ENCODE measurements around the gene ALAD. TPM values are rescaled to one million over a fixed set of nuclear protein-coding genes. Genes with fewer than 3 reads are reported as not detected.

Gene ALAD
- total and polyA plus RNA-seq, 2 of the 13 experiments (the other 11 are each of a cell fraction or from before 2014, with no cell fraction given): 21.8 to 30.1 TPM

GRCh38 chr9:113386571-113387393 is 14.3 kb downstream of the ALAD start:
- H3K27ac ChIP-seq (ENCODE audit: extremely low read length, insufficient read depth, low read length): peak overlapping the region; percentile 97
- ChIA-PET POLR2A (interaction anchor here (1.1 to 3.1 kb wide), 15 partner anchors 7 to 112 kb away, joined by 3 to 29 read pairs (median 6); partner anchors contain the start of genes ALAD, C9orf43, CDC26 and HDHD3), CTCF (ENCODE audit: low intra/inter-chr PET ratio, low total read pairs) (interaction anchor here (1.8 kb wide), 1 partner anchor 14 kb away, joined by 4 read pairs; the partner anchor contains the start of gene ALAD)
- in situ Hi-C loops (cut with HindIII; ENCODE audit: extremely low pct_ligation_motif_present, low pct_unique_long_range_greater_than_20kb) (no loop called here), intact Hi-C loops (cut with micrococcal nuclease; ENCODE audit: unreplicated experiment) (no loop called here)
- no peaks in the 10 kb centered on the region for H3K9me3 ChIP-seq (ENCODE audit: low read length)
- peak overlapping the region; percentile 77 for H3K4me2 ChIP-seq (ENCODE audit: low read depth, low read length)
- H4K20me1 ChIP-seq (ENCODE audit: insufficient read depth, low read length): no peaks in the 10 kb centered on the region
- DNase-seq (ENCODE audit: low spot score) (no peak), FAIRE-seq (peak; percentile 55), ATAC-seq (peak; percentile 3; the same call in 1 of the 3 replicates)
- no peaks in the 10 kb centered on the region for H3K79me2 ChIP-seq (ENCODE audit: insufficient read depth, low read length)
- H2AFZ ChIP-seq (ENCODE audit: low read length): no peak overlapping the region
- peak overlapping the region in 2 of 3 experiments; percentile 17 to 31; a peak in 2 of 6 replicates for H3K4me3 ChIP-seq (replicated peaks in 1 of 3; ENCODE audit: insufficient read depth in 1 of 3, low read depth in 2 of 3, low read length in 3 of 3)
- 77% methylated on average over 4 of the region's 4 CpGs for WGBS (ENCODE audit: low lambda C conversion rate)
- no peaks in the 10 kb centered on the region for H3K27me3 ChIP-seq (ENCODE audit: control insufficient read depth in 1 of 2, insufficient read depth in 2 of 2, low read length in 2 of 2)
- H3K9ac ChIP-seq (ENCODE audit: insufficient read depth, low read depth, low read length): peak overlapping the region; percentile 71
- peaks cover 12 to 36% of the 10 kb centered on the region in 2 experiments for H3K36me3 ChIP-seq (replicated peaks in 1 of 2; ENCODE audit: control insufficient read depth in 1 of 2, insufficient read depth in 2 of 2, low read length in 2 of 2)
- H3K4me1 ChIP-seq (ENCODE audit: insufficient read depth, low read length): peaks cover 92% of the 10 kb centered on the region
- TSS peak; percentile 73 for BruUV-seq (replicated peaks)
- TF ChIP-seq ZFP91 (CRISPR knock-in tag; IDR thresholded peaks at IDR 0.05; ENCODE audit: borderline replicate concordance) (0 out of 2 replicates have a peak, but pooled peaks have one; percentile 3), SIN3B (IDR thresholded peaks at IDR 0.05; ENCODE audit: low read length) (no peak), MBD4 (IDR thresholded peaks at IDR 0.05; ENCODE audit: borderline replicate concordance, low read length) (0 out of 2 replicates have a peak, but pooled peaks have one; percentile 0), ZNF263 (CRISPR knock-in tag; IDR thresholded peaks at IDR 0.05) (peak; percentile 47; the same call in 1 of the 2 replicates), SALL2 (CRISPR knock-in tag; IDR thresholded peaks at IDR 0.05) (no peak), ZNF3 (CRISPR knock-in tag; IDR thresholded peaks at IDR 0.05) (no peak), ZFP37 (CRISPR knock-in tag; IDR thresholded peaks at IDR 0.05; ENCODE audit: borderline replicate concordance) (no peak), ZNF766 (CRISPR knock-in tag; IDR thresholded peaks at IDR 0.05; ENCODE audit: borderline replicate concordance) (no peak), ZFAT (CRISPR knock-in tag; conservative IDR thresholded peaks at IDR 0.05) (no peak), NR2F6 (IDR thresholded peaks at IDR 0.05) (no peak; the same call in 1 of the 2 replicates), NR2F6 (CRISPR knock-in tag; IDR thresholded peaks at IDR 0.05) (peak; percentile 65; the same call in 1 of the 2 replicates), ZNF704 (CRISPR knock-in tag; IDR thresholded peaks at IDR 0.05; ENCODE audit: borderline replicate concordance) (no peak)
- TF ChIP-seq, protein P1, sequence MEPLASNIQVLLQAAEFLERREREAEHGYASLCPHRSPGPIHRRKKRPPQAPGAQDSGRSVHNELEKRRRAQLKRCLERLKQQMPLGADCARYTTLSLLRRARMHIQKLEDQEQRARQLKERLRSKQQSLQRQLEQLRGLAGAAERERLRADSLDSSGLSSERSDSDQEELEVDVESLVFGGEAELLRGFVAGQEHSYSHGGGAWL (CRISPR knock-in tag; IDR thresholded peaks at IDR 0.05): no peak
- TF ChIP-seq, protein P2, sequence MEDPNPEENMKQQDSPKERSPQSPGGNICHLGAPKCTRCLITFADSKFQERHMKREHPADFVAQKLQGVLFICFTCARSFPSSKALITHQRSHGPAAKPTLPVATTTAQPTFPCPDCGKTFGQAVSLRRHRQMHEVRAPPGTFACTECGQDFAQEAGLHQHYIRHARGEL (CRISPR knock-in tag; IDR thresholded peaks at IDR 0.05): 0 out of 2 replicates have a peak, but pooled peaks have one; percentile 65
- TF ChIP-seq, protein P3, sequence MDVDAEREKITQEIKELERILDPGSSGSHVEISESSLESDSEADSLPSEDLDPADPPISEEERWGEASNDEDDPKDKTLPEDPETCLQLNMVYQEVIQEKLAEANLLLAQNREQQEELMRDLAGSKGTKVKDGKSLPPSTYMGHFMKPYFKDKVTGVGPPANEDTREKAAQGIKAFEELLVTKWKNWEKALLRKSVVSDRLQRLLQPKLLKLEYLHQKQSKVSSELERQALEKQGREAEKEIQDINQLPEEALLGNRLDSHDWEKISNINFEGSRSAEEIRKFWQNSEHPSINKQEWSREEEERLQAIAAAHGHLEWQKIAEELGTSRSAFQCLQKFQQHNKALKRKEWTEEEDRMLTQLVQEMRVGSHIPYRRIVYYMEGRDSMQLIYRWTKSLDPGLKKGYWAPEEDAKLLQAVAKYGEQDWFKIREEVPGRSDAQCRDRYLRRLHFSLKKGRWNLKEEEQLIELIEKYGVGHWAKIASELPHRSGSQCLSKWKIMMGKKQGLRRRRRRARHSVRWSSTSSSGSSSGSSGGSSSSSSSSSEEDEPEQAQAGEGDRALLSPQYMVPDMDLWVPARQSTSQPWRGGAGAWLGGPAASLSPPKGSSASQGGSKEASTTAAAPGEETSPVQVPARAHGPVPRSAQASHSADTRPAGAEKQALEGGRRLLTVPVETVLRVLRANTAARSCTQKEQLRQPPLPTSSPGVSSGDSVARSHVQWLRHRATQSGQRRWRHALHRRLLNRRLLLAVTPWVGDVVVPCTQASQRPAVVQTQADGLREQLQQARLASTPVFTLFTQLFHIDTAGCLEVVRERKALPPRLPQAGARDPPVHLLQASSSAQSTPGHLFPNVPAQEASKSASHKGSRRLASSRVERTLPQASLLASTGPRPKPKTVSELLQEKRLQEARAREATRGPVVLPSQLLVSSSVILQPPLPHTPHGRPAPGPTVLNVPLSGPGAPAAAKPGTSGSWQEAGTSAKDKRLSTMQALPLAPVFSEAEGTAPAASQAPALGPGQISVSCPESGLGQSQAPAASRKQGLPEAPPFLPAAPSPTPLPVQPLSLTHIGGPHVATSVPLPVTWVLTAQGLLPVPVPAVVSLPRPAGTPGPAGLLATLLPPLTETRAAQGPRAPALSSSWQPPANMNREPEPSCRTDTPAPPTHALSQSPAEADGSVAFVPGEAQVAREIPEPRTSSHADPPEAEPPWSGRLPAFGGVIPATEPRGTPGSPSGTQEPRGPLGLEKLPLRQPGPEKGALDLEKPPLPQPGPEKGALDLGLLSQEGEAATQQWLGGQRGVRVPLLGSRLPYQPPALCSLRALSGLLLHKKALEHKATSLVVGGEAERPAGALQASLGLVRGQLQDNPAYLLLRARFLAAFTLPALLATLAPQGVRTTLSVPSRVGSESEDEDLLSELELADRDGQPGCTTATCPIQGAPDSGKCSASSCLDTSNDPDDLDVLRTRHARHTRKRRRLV (CRISPR knock-in tag; IDR thresholded peaks at IDR 0.05): 0 out of 2 replicates have a peak, but pooled peaks have one; percentile 40

All from HepG2 (cell line).